ENCODE data around the gene MEF2C. TPM values are rescaled to one million over a fixed set of nuclear protein-coding genes. Genes with fewer than 3 reads are reported as not detected.

Gene MEF2C
- total and polyA plus RNA-seq, 11 donors, result 15.5 to 98.5 (median 56.2) TPM

GRCh38 chr5:88700121-88700520 lies 182.9 kb downstream of the MEF2C start:
- DNase-seq (no peak), ATAC-seq (no peak)
- Histone ChIP-seq H3K36me3 (no peaks in the 10 kb centered on the region), H3K9me3 (no peaks in the 10 kb centered on the region), H3K27me3 (peaks cover 11 to 57% (median 34%) of the 10 kb centered on the region in 9 donors), H3K27ac (no peak overlapping the region), H3K4me3 (no peak overlapping the region), H3K4me1 (peaks cover 0 to 4% (median 0%) of the 10 kb centered on the region in 12 donors)
- intact Hi-C loops (cut with DNase I), result no loop called here
- no peak for TF ChIP-seq CTCF (IDR thresholded peaks at IDR 0.05)
- no peak for TF ChIP-seq POLR2A (IDR thresholded peaks at IDR 0.05)

GRCh38 chr5:88698290-88698689 lies 184.7 kb downstream of the MEF2C start:
- ATAC-seq, result no peak
- H3K9me3 ChIP-seq, result no peaks in the 10 kb centered on the region
- no peak for DNase-seq
- no peak overlapping the region for H3K4me3 ChIP-seq
- no peak overlapping the region for H3K27ac ChIP-seq
- TF ChIP-seq POLR2A (IDR thresholded peaks at IDR 0.05), result no peak
- no peak for TF ChIP-seq CTCF (IDR thresholded peaks at IDR 0.05)
- WGBS, 4 donors, result 51 to 70% (median 59%) methylated on average over 1 of the region's 1 CpG
- H3K4me1 ChIP-seq, result peaks cover 0 to 4% (median 0%) of the 10 kb centered on the region in 12 donors
- intact Hi-C loops (cut with DNase I), result loop anchor here in 1 of 10 donors (10.0 kb wide), 1 partner anchor 1273 kb away; no protein-coding TSS in a partner anchor
- no peaks in the 10 kb centered on the region for H3K36me3 ChIP-seq
- H3K27me3 ChIP-seq, result peaks cover 26 to 76% (median 52%) of the 10 kb centered on the region in 9 donors

GRCh38 chr5:88696466-88696865 lies 186.5 kb downstream of the MEF2C start:
- no peak for TF ChIP-seq CTCF (IDR thresholded peaks at IDR 0.05)
- no peak for TF ChIP-seq POLR2A (IDR thresholded peaks at IDR 0.05)
- H3K27ac ChIP-seq, result no peak overlapping the region
- no peak for ATAC-seq
- DNase-seq, result no peak
- H3K27me3 ChIP-seq, result peaks cover 41 to 94% (median 68%) of the 10 kb centered on the region in 9 donors
- intact Hi-C loops (cut with DNase I), result loop anchor here in 1 of 10 donors (10.0 kb wide), 1 partner anchor 1272 kb away; no protein-coding TSS in a partner anchor
- no peak overlapping the region for H3K4me3 ChIP-seq
- no peaks in the 10 kb centered on the region for H3K36me3 ChIP-seq
- peaks cover 0 to 17% (median 8%) of the 10 kb centered on the region in 12 donors for H3K4me1 ChIP-seq
- no peaks in the 10 kb centered on the region for H3K9me3 ChIP-seq

- intact Hi-C loops (cut with DNase I), result loop anchor here in 1 of 10 donors (10.0 kb wide), 1 partner anchor 1271 kb away; no protein-coding TSS in a partner anchor
- TF ChIP-seq POLR2A (IDR thresholded peaks at IDR 0.05) (no peak), CTCF (IDR thresholded peaks at IDR 0.05) (no peak)
- Histone ChIP-seq H3K4me1 (peaks cover 0 to 22% (median 11%) of the 10 kb centered on the region in 12 donors), H3K27me3 (peaks cover 41 to 97% (median 73%) of the 10 kb centered on the region in 9 donors), H3K36me3 (no peaks in the 10 kb centered on the region), H3K27ac (no peak overlapping the region), H3K4me3 (no peak overlapping the region), H3K9me3 (no peaks in the 10 kb centered on the region)
- 18 to 32% (median 26%) methylated on average over 3 of the region's 3 CpGs for WGBS, 4 donors
- ATAC-seq (no peak), DNase-seq (no peak)
These were observed 187.1 kb downstream of the MEF2C start for GRCh38 chr5:88695931-88696330.
